ENCODE measurements around the gene DPM3.

Gene DPM3

GRCh38 chr1:155185783-155186066, 45.4 kb upstream of the DPM3 start:
- peaks cover 6% of the 10 kb centered on the region for H3K27me3 Mint-ChIP-seq (ENCODE audit: low read depth)
- peak overlapping the region; percentile 67 to 95 (median 90) for H3K27ac Mint-ChIP-seq
- H3K4me1 Mint-ChIP-seq = peaks cover 5% of the 10 kb centered on the region
- peaks cover 7% of the 10 kb centered on the region for H3K36me3 Mint-ChIP-seq (ENCODE audit: low read depth)
- TF ChIP-seq CTCF (IDR thresholded peaks at IDR 0.05; ENCODE audit: unreplicated experiment in 3 of 3) = no peak
- H3K4me3 Mint-ChIP-seq = no peak overlapping the region
- peaks cover 3% of the 10 kb centered on the region for H3K9me3 Mint-ChIP-seq

GRCh38 chr1:155184835-155185782, 44.8 kb upstream of the DPM3 start:
- no peak for TF ChIP-seq CTCF (IDR thresholded peaks at IDR 0.05; ENCODE audit: unreplicated experiment in 3 of 3)
- Mint-ChIP-seq H3K4me1 (peaks cover 5% of the 10 kb centered on the region), H3K27me3 (ENCODE audit: low read depth) (peaks cover 6% of the 10 kb centered on the region), H3K36me3 (ENCODE audit: low read depth) (peaks cover 7% of the 10 kb centered on the region), H3K27ac (peak overlapping the region; percentile 67 to 95 (median 90)), H3K9me3 (peaks cover 3% of the 10 kb centered on the region), H3K4me3 (no peak overlapping the region)

- H3K4me1 Mint-ChIP-seq = peaks cover 5% of the 10 kb centered on the region
- no peak overlapping the region for H3K4me3 Mint-ChIP-seq
- no peak for TF ChIP-seq CTCF (IDR thresholded peaks at IDR 0.05; ENCODE audit: unreplicated experiment in 3 of 3)
- H3K9me3 Mint-ChIP-seq = peaks cover 3% of the 10 kb centered on the region
- peaks cover 6% of the 10 kb centered on the region for H3K27me3 Mint-ChIP-seq (ENCODE audit: low read depth)
- peaks cover 7% of the 10 kb centered on the region for H3K36me3 Mint-ChIP-seq (ENCODE audit: low read depth)
- no peak overlapping the region for H3K27ac Mint-ChIP-seq
Measured at GRCh38 chr1:155184351-155184811, 44.0 kb upstream of the DPM3 start.

- Mint-ChIP-seq H3K4me3 (no peak overlapping the region), H3K27me3 (ENCODE audit: low read depth) (peaks cover 6% of the 10 kb centered on the region), H3K27ac (no peak overlapping the region), H3K36me3 (ENCODE audit: low read depth) (peaks cover 7% of the 10 kb centered on the region), H3K9me3 (peaks cover 3% of the 10 kb centered on the region), H3K4me1 (peaks cover 5% of the 10 kb centered on the region)
- TF ChIP-seq CTCF (IDR thresholded peaks at IDR 0.05; ENCODE audit: unreplicated experiment in 3 of 3) = no peak
Measured at GRCh38 chr1:155183775-155184221, 43.5 kb upstream of the DPM3 start.

GRCh38 chr1:155182052-155182550, 41.8 kb upstream of the DPM3 start:
- Mint-ChIP-seq H3K4me1 (no peaks in the 10 kb centered on the region), H3K9me3 (no peaks in the 10 kb centered on the region), H3K4me3 (no peak overlapping the region), H3K27me3 (ENCODE audit: low read depth) (peaks cover 3% of the 10 kb centered on the region), H3K36me3 (ENCODE audit: low read depth) (peaks cover 7% of the 10 kb centered on the region), H3K27ac (no peak overlapping the region)
- TF ChIP-seq CTCF (IDR thresholded peaks at IDR 0.05; ENCODE audit: unreplicated experiment in 3 of 3) = no peak

Data from nephron (organoid).